OCI-LY7 (cell line): Measurements from ENCODE around the gene GPRIN1. TPM values are rescaled to one million over a fixed set of nuclear protein-coding genes. Genes with fewer than 3 reads are reported as not detected.

ENCODE experiments used
- BruUV-seq: library from RNA; stranded (reverse); fragments of 400-500 nt; replicated peaks from 2 replicates; lab custom pipeline; 2021; lab: Mats Ljungman, UMichigan
- CTCF ChIA-PET: fragments of 300-600 bp; sonication (Branson Sonifier 250); formaldehyde crosslinking; loops from one replicate; lab custom pipeline; 2022; ENCODE audit warnings: antibody characterized with exemption; ENCODE audit not compliant: unreplicated experiment; lab: Charles Lee
- POLR2A ChIA-PET: fragments of 300-600 bp; sonication (Branson Sonifier 250); formaldehyde crosslinking; loops from one replicate; lab custom pipeline; 2022; ENCODE audit warnings: antibody characterized with exemption; lab: Charles Lee
- DNase-seq: peaks from one replicate; pipeline ENCODE4 v3.0.0-alpha.2; 2015; ENCODE audit warnings: low spot score
- H2AFZ ChIP-seq: fragments of 200-600 bp; sonication (generic), shearing (Covaris generic); 2 replicates; pipeline ENCODE4 v1.6.1; 2014; ENCODE audit warnings: mild to moderate bottlenecking, antibody characterized with exemption, low read length, moderate library complexity
- H3K27ac ChIP-seq: fragments of 200-600 bp; sonication (generic); 2 replicates; pipeline ENCODE4 v1.5.1; 2014; ENCODE audit warnings: mixed run types, low read depth, mild to moderate bottlenecking, moderate library complexity, low read length, inconsistent platforms; ENCODE audit not compliant: poor library complexity, severe bottlenecking
- H3K36me3 ChIP-seq: fragments of 200-600 bp; sonication (generic); 2 replicates; pipeline ENCODE4 v1.6.1; 2014; ENCODE audit warnings: mild to moderate bottlenecking, antibody characterized with exemption, low read length, moderate library complexity, mixed read lengths; ENCODE audit not compliant: insufficient read depth
- H3K4me1 ChIP-seq: fragments of 200-600 bp; sonication (generic); 2 replicates; pipeline ENCODE4 v1.5.1; 2014; ENCODE audit warnings: mild to moderate bottlenecking, low read length; ENCODE audit not compliant: insufficient read depth, poor library complexity, severe bottlenecking
- H3K4me2 ChIP-seq: fragments of 200-600 bp; sonication (generic); 2 replicates; pipeline ENCODE4 v1.6.1; 2014; ENCODE audit warnings: mild to moderate bottlenecking, low read length
- H3K4me3 ChIP-seq: fragments of 200-600 bp; sonication (generic); 2 replicates; pipeline ENCODE4 v1.5.1; 2014; ENCODE audit warnings: mild to moderate bottlenecking, low read depth, low read length; ENCODE audit not compliant: poor library complexity, severe bottlenecking
- H3K79me2 ChIP-seq: fragments of 200-600 bp; sonication (generic); 2 replicates; pipeline ENCODE4 v1.6.1; 2016; ENCODE audit warnings: low read depth, mild to moderate bottlenecking, low read length, moderate library complexity, mixed read lengths; ENCODE audit not compliant: insufficient read depth
- H3K9me2 ChIP-seq: fragments of 200-600 bp; sonication (generic); 2 replicates; pipeline ENCODE4 v1.6.1; 2016; ENCODE audit warnings: mild to moderate bottlenecking, low read length, mixed read lengths; ENCODE audit not compliant: insufficient read depth
- H3K9me3 ChIP-seq: fragments of 200-600 bp; sonication (generic); 2 replicates; pipeline ENCODE4 v1.6.1; 2014; ENCODE audit warnings: mild to moderate bottlenecking, mixed run types, low read length, mixed read lengths
- H4K20me1 ChIP-seq: fragments of 200-600 bp; sonication (generic); 2 replicates; pipeline ENCODE4 v1.6.1; 2014; ENCODE audit warnings: mild to moderate bottlenecking, antibody characterized with exemption, low read length, moderate library complexity, mixed read lengths; ENCODE audit not compliant: insufficient read depth
- EZH2phosphoT487 ChIP-seq: fragments of 200-600 bp; sonication (generic); IDR thresholded peaks from 2 replicates; pipeline ENCODE4 v1.6.1; 2018; ENCODE audit warnings: low read depth, borderline replicate concordance, mild to moderate bottlenecking, mixed run types, antibody characterized with exemption, low read length, moderate library complexity, mixed read lengths
- intact Hi-C: fragments of 100-400 bp; cut with micrococcal nuclease; formaldehyde crosslinking; loops from one replicate; pipeline ENCODE4 v1.10.0; 2022; ENCODE audit not compliant: unreplicated experiment
- total RNA-seq, 2 experiments: library from RNA; depleted of rRNA in 1 of 2; stranded (reverse); fragments of >200 nt in 1 of 2; shearing (Covaris generic) in 1 of 2; gene quantifications; 2 replicates each; pipeline ENCODE4 v1.2.3, GENCODE V29; 2014 to 2022
- TF ChIP-seq, protein P1 (sequence below): fragments of 200-600 bp; sonication (generic); conservative IDR thresholded peaks from 2 replicates; pipeline ENCODE4 v1.5.1; 2014; ENCODE audit warnings: mild to moderate bottlenecking, antibody characterized with exemption, low read length, moderate library complexity, mixed read lengths

The GPRIN1 gene
- total RNA-seq, 2 experiments from 2014 or later, result 3.8 to 5.3 TPM

DNA sequence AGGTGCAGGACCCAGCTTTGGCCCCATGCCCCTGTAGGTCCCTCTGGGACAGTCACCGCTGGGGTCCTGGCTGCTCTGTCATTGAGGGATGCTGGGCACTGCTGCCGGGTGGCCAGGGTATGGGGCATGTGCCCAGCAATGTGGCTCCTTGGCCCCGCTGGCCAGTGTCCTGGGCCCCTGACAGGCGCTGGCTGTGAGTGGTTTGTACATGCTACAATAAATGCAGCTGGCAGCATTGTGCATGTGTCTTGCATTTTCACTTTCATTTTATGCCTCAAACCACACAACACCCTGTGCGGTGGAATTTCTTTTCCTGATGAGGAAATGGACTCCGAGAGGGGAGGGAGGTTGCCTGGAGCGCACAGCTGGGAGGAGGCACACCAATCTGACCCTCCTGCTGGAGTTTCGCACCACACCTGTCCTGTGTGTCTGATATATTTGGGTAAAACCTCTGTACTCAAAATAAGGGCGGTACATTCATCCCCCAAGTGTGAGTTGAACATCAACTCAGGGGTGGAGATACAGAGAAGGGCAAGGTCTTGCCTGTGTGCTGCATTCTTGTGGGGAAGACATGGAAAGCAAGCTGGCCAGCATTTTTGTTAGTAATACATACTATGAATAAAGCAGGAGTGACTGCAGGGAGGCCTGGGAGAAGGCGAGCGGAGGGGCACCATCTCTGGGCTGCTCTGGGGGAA is 49.0 kb upstream of the GPRIN1 start:
- Histone ChIP-seq H3K79me2 (no peaks in the 10 kb centered on the region), H4K20me1 (no peaks in the 10 kb centered on the region), H3K27ac (no peak overlapping the region), H2AFZ (no peak overlapping the region), H3K4me1 (peaks cover 5% of the 10 kb centered on the region), H3K4me2 (peak overlapping the region; percentile 11; the same call in 1 of the 2 replicates), H3K9me2 (no peaks in the 10 kb centered on the region), H3K4me3 (no peak overlapping the region), H3K36me3 (no peaks in the 10 kb centered on the region), H3K9me3 (no peaks in the 10 kb centered on the region)
- BruUV-seq, result no TSS peak
- intact Hi-C loops, result no loop called here
- TF ChIP-seq EZH2phosphoT487, result no peak
- TF ChIP-seq, protein P1, sequence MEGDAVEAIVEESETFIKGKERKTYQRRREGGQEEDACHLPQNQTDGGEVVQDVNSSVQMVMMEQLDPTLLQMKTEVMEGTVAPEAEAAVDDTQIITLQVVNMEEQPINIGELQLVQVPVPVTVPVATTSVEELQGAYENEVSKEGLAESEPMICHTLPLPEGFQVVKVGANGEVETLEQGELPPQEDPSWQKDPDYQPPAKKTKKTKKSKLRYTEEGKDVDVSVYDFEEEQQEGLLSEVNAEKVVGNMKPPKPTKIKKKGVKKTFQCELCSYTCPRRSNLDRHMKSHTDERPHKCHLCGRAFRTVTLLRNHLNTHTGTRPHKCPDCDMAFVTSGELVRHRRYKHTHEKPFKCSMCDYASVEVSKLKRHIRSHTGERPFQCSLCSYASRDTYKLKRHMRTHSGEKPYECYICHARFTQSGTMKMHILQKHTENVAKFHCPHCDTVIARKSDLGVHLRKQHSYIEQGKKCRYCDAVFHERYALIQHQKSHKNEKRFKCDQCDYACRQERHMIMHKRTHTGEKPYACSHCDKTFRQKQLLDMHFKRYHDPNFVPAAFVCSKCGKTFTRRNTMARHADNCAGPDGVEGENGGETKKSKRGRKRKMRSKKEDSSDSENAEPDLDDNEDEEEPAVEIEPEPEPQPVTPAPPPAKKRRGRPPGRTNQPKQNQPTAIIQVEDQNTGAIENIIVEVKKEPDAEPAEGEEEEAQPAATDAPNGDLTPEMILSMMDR, result no peak
- POLR2A ChIA-PET, result interaction anchor here (0.6 to 0.9 kb wide), 2 partner anchors 252 to 363 kb away, joined by 3 read pairs; no protein-coding TSS in a partner anchor
- CTCF ChIA-PET, result interaction anchor here (1.8 kb wide), 1 partner anchor 11 kb away, joined by 9 read pairs; the partner anchor contains the start of gene TSPAN17
- no peak for DNase-seq

DNA sequence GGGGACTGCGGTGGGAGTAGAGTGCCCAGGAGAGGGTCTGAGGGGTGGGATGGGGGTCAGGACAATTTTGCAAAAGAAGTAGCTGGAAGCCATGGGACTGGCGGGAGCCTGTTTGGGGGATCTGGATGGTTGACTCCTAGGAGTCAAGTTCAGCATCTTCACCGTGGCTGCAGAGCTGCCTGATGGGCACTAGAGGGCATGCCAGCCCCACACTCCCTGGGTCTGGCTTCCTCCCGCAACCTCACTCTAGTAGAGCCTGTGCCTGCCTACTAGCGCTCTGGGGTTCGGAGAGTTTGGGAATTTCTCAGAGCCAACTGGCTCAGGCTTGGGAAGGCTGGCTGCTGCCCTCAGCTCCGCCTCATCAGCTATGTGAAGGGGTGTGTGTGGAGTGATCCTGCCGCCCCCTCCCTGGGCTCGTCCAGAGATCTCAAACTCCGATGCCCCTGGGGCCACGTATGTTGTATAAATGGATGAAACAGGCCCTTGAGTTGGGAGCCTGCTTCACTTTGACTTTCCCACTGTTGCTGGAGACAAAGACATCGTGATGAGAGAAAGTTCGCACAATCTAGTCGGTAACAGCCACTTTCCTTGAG is 48.1 kb upstream of the GPRIN1 start:
- Histone ChIP-seq H3K4me1 (peaks cover 5% of the 10 kb centered on the region), H3K27ac (no peak overlapping the region), H3K36me3 (no peaks in the 10 kb centered on the region), H3K9me2 (no peaks in the 10 kb centered on the region), H2AFZ (no peak overlapping the region), H3K79me2 (no peaks in the 10 kb centered on the region), H3K9me3 (no peaks in the 10 kb centered on the region), H3K4me2 (no peak overlapping the region), H3K4me3 (no peak overlapping the region), H4K20me1 (no peaks in the 10 kb centered on the region)
- DNase-seq, result peak; percentile 75
- TSS peak; percentile 84 for BruUV-seq
- ChIA-PET POLR2A (interaction anchor here (0.8 kb wide), 1 partner anchor 712 kb away, joined by 4 read pairs; no protein-coding TSS in a partner anchor), CTCF (interaction anchor here (1.0 kb wide), 1 partner anchor 10 kb away, joined by 3 read pairs; no protein-coding TSS in a partner anchor)
- TF ChIP-seq, protein P1, result peak; percentile 85
- TF ChIP-seq EZH2phosphoT487, result no peak
- intact Hi-C loops, result no loop called here
